Erythroblast (primary cell): ENCODE data around the gene PPCDC.

Experiments used
- GATA1 ChIP-seq: IDR thresholded peaks from 2 replicates; pipeline ENCODE4 v1.6.1; 2011; ENCODE audit warnings: low read depth, mild to moderate bottlenecking, control low read depth, low read length, moderate library complexity
- POLR2A ChIP-seq: IDR thresholded peaks from 2 replicates; pipeline ENCODE4 v1.6.1; 2011; ENCODE audit warnings: mild to moderate bottlenecking, low read length

GRCh38 chr15:75091814-75092213 is 68.4 kb downstream of the PPCDC start:
- no peak for TF ChIP-seq POLR2A
- no peak for TF ChIP-seq GATA1
